ENCODE data around the gene TCEA2.

GRCh38 chr20:64119681-64120341 is 56.8 kb downstream of the TCEA2 start:
- no peak for TF ChIP-seq ZNF274 (IDR thresholded peaks at IDR 0.05; ENCODE audit: low read depth, low read length)
- TF ChIP-seq YY1 (IDR thresholded peaks at IDR 0.05; ENCODE audit: insufficient read depth, insufficient read length) = no peak
- TF ChIP-seq SUZ12 (IDR thresholded peaks at IDR 0.05; ENCODE audit: extremely low read depth, insufficient read depth, insufficient read length) = no peak

Data from NT2/D1 (cell line).